ENCODE results near the gene COX14. TPM values are rescaled to one million over a fixed set of nuclear protein-coding genes. Genes with fewer than 3 reads are reported as not detected.

COX14 gene
- total and polyA plus RNA-seq, 10 of the 15 experiments (the other 5 are each of a cell fraction or from before 2014, with no cell fraction given) = 44.6 to 361 (median 120) TPM

DNA sequence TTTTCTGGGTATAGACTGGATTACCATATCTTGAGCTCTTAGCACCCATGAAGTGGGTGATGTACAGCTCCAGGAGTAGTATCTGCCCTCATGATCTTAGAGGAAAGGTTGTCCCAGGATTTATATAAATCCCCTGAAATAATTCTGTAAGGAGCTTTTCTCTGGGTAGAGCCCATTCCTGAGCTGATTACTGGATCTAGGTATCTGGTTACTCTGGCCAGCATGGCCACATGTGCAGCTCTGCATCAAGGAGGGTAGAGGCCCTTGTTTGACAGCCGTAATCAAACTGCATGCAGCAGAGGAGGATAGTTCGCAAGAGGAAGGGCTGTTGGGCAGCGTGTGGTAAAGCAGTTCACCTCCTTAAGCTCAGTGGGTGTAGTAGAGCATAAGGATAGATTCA, 8.5 kb downstream of the COX14 start:
- ATAC-seq = no peak
- H4K20me1 ChIP-seq (ENCODE audit: control insufficient read depth, insufficient read depth) = peaks cover 3% of the 10 kb centered on the region; the same call in 1 of the 2 replicates
- RAD21 ChIA-PET (ENCODE audit: unreplicated experiment) = interaction anchor here (0.8 kb wide), 1 partner anchor 194 kb away, joined by 3 read pairs; no protein-coding TSS in a partner anchor
- no TSS peak for BruUV-seq (replicated peaks)
- in situ Hi-C loops (cut with MboI) = no loop called here
- DNase-seq (ENCODE audit: low read depth, low spot score) = no peak
- peaks cover 21% of the 10 kb centered on the region for H3K79me2 ChIP-seq (ENCODE audit: control insufficient read depth, insufficient read depth, low read length)
- POLR2A ChIA-PET = no interaction called here
- H3K9ac ChIP-seq (ENCODE audit: control insufficient read depth, insufficient read depth, low read length) = no peak overlapping the region
- no peak overlapping the region for H3K4me2 ChIP-seq (ENCODE audit: control insufficient read depth, insufficient read depth)
- CTCF ChIA-PET = interaction anchor here (1.5 to 5.1 kb wide), 2 partner anchors 10 to 34 kb away, joined by 4 to 30 read pairs; partner anchors contain the start of gene COX14
- H3K27ac ChIP-seq (ENCODE audit: control insufficient read depth, insufficient read depth) = no peak overlapping the region
- SMC1A ChIA-PET (ENCODE audit: uncharacterized antibody, unreplicated experiment) = interaction anchor here (0.7 to 1.5 kb wide), 3 partner anchors 9 to 54 kb away, joined by 3 to 10 read pairs (median 4); partner anchors contain the start of gene COX14
- H3K4me3 ChIP-seq = no peak overlapping the region
- no peaks in the 10 kb centered on the region for H3K27me3 ChIP-seq (replicated peaks in 1 of 2; ENCODE audit: control insufficient read depth in 2 of 2, insufficient read depth in 2 of 2, low read length in 1 of 2)
- H3K36me3 ChIP-seq (ENCODE audit: control insufficient read depth in 2 of 2, insufficient read depth in 2 of 2, low read length in 1 of 2) = peaks cover 6 to 17% of the 10 kb centered on the region in 2 experiments
- no peak for TF ChIP-seq PAX5 (IDR thresholded peaks at IDR 0.05; ENCODE audit: borderline replicate concordance, low read depth, low read length)
- no peak for TF ChIP-seq WRNIP1 (IDR thresholded peaks at IDR 0.05; ENCODE audit: borderline replicate concordance, low read depth, low read length)
- no peak for TF ChIP-seq SMAD5 (IDR thresholded peaks at IDR 0.05; ENCODE audit: low read depth)
- TF ChIP-seq KAT2A (conservative IDR thresholded peaks at IDR 0.05; ENCODE audit: control insufficient read depth, low read depth, low read length) = no peak
- TF ChIP-seq NFIC (IDR thresholded peaks at IDR 0.05; ENCODE audit: low read depth, low read length) = no peak
- no peak for TF ChIP-seq JUND (IDR thresholded peaks at IDR 0.05; ENCODE audit: low read depth, low read length)
- no peak for TF ChIP-seq PML (IDR thresholded peaks at IDR 0.05; ENCODE audit: low read length)
- no peak for TF ChIP-seq CREB1 (IDR thresholded peaks at IDR 0.05; ENCODE audit: low read depth)
- TF ChIP-seq NR2F1 (conservative IDR thresholded peaks at IDR 0.05) = no peak
- TF ChIP-seq SP1 (IDR thresholded peaks at IDR 0.05; ENCODE audit: low read depth, low read length) = no peak
- no peak for TF ChIP-seq NBN (IDR thresholded peaks at IDR 0.05)
- TF ChIP-seq MTA2 (IDR thresholded peaks at IDR 0.05; ENCODE audit: low read depth) = no peak
- no peak for TF ChIP-seq NR2C1 (IDR thresholded peaks at IDR 0.05)
- no peak for TF ChIP-seq TCF3 (IDR thresholded peaks at IDR 0.05; ENCODE audit: borderline replicate concordance, insufficient read depth, low read depth, low read length)
- TF ChIP-seq ZNF384 (IDR thresholded peaks at IDR 0.05; ENCODE audit: borderline replicate concordance, low read depth, low read length) = no peak
- TF ChIP-seq LARP7 (IDR thresholded peaks at IDR 0.05) = no peak
- no peak for TF ChIP-seq RB1 (IDR thresholded peaks at IDR 0.05; ENCODE audit: borderline replicate concordance)
- TF ChIP-seq, protein P1, sequence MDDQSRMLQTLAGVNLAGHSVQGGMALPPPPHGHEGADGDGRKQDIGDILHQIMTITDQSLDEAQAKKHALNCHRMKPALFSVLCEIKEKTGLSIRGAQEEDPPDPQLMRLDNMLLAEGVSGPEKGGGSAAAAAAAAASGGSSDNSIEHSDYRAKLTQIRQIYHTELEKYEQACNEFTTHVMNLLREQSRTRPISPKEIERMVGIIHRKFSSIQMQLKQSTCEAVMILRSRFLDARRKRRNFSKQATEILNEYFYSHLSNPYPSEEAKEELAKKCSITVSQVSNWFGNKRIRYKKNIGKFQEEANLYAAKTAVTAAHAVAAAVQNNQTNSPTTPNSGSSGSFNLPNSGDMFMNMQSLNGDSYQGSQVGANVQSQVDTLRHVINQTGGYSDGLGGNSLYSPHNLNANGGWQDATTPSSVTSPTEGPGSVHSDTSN (IDR thresholded peaks at IDR 0.05; ENCODE audit: insufficient replicate concordance, low read depth, low read length) = no peak
- no peak overlapping the region for H2AFZ ChIP-seq (ENCODE audit: control insufficient read depth, low read depth, low read length)
- peaks cover 10% of the 10 kb centered on the region; the same call in 1 of the 2 replicates for H3K4me1 ChIP-seq (ENCODE audit: control insufficient read depth, insufficient read depth, low read length)
- H3K9me3 ChIP-seq (replicated peaks; ENCODE audit: control insufficient read depth, insufficient read depth, low read length) = no peaks in the 10 kb centered on the region
- no peak for FAIRE-seq
- intact Hi-C loops (cut with micrococcal nuclease; ENCODE audit: unreplicated experiment) = no loop called here
- 97% methylated on average over 3 of the region's 3 CpGs for WGBS (ENCODE audit: insufficient coverage, insufficient replicate concordance, low lambda C conversion rate, missing lambda C conversion rate)
